NCI-H1694 (cell line): ENCODE results near the gene KRT79.

Source experiments
- DNase-seq: peaks from one replicate; lab custom pipeline; 2025; lab: John Stamatoyannopoulos, UW

The KRT79 gene

DNA sequence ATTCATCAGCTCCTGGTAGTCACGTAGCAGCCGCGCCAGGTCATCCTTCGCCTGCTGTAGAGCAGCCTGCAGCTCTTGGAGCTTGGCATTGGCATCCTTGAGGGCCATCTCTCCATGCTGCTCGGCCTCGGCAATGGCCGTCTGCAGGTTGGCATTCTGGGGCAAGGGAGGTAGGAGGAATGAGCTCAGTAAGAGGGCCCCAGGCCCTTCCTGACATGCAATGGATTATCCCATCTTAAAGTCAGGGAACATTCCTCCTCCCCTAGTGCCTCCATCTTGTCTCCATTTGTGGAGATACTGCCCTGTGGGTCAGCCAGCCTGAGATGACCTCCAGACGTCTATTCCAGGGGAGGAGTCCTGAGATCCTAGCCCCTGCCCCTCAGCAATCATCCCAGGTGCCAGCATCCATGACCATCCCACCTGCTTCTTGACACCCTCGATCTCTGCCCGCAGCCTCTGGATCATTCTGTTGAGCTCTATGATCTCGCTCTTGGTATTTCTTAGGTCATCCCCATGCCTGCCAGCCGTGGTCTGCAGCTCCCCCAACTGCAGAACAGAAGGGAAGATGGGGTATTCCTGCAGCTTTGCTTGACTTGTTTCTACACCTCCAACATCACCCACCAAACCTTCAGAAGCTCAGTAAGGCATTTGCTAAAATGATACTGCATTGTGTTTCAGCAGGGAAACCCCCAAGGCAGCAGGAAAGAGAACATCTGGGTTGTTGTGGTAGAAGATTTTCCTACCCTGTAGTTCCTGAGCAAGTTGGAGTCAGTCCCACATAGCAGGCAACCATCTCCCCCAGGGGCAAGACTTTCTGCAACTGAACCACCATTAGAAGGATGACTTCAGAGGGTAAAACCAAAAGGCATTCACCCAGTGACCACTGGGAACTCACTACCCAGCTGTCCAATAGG is 42.6 kb downstream of the KRT79 start:
- DNase-seq = no peak

DNA sequence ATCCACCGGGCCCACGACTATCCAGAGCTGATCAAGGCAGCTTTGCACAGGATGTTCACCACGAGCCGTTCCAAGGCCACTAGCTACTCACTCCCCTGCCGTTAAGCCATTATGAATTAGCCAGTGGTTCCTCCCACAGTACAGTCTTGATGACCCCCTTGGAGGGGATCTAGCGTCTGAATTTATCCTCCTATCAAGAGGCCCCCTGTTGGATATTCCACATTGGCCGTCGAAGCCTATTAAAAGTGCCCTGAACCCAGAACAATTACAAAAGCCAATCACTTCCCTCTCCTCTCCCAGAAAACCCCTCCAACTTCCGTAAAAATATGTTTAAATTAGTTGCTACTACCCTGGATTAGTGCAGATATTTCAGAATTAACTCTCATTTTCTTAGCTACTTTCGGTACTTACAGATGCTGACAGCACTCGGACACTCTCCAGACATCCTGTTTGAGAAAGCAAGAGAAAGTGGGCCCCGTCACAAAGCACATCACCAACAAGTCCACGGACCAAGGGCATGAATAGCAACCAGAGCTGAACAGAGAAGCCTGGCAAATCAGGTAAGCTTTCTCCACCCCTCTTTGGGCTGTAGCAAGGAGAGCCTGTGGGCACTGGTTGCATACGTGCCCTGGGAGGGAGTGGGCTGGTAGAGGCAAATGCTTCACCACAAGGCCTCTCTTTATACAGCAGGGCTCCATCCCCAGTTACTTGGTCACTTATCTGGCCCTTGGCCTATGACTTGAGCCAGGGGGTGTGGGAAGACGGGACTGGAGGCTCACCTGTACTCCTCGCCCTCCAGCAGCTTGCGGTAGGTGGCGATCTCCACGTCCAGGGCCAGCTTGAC is 43.5 kb downstream of the KRT79 start:
- DNase-seq = no peak

DNA sequence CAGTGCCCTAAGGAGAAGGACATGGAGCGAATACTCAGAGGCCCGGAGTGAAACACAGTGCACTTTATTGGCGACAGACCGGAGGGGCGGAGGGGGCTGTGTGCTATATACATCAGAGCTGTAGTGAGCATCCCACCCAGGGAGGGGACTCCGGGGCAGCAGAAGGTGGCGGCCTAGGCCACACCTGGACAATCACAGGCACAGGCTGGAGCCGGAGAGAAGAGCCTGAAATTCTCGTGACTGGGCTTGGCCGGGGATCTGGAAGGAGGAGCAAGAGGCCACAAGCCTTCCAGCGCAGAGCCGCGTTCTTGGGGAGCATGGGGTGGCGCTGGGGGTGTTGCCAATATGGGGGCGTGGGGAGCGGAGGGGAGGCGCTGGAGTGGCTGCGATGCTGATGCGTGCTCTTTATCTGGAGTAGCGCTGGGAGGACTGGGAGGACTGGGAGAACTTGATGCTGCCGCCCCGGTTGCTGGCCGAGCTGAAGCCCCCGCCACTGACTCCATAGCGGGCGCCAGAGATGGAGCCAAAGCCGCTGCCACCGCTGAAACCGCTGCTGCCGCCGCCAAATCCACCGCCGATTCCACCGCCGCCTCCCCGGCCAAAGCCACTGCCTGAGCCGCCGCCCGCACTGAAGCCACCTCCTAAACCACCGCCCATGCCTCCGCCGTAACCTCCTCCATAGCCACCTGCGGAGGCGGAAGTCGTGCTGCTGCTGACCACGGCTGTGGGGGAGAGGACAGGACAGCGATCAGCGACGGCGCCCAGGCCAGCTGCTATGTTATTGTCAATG is 44.3 kb downstream of the KRT79 start:
- no peak for DNase-seq

DNA sequence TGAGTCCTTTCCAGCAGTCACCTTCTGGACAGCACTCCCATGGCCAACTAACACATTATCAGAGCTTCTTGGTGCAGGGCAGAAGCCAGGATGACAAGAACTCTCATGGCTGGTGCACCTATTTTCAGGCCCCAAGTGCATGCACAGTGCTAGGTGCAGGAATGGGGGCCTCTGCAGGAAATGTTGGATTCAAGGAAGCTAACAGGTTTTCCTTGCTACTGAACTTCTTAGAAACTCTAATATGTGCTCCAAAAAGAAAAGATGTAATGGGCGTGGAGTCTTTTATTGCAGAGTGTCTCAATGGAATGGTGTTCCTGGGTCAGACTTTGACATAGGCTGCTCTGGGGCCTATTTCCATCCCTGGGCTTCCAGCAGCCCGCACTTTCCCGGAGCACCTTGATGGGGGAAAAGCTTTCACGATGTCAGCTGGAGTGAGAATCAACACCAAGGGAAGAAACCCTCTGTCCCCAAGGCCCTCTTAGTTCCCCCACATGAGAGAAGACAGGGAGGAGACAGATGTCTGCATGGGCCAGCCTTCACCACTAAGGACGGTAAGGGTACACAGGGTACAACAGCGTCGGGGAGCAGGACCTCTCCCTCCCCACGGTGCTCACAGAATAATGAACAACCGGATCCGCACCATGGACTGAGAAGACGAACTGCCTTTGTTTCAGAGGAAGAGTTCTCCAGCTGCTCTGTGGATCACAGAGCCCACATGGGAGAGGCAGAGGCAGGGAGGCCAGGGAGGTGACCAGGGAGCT is 45.1 kb downstream of the KRT79 start:
- no peak for DNase-seq

DNA sequence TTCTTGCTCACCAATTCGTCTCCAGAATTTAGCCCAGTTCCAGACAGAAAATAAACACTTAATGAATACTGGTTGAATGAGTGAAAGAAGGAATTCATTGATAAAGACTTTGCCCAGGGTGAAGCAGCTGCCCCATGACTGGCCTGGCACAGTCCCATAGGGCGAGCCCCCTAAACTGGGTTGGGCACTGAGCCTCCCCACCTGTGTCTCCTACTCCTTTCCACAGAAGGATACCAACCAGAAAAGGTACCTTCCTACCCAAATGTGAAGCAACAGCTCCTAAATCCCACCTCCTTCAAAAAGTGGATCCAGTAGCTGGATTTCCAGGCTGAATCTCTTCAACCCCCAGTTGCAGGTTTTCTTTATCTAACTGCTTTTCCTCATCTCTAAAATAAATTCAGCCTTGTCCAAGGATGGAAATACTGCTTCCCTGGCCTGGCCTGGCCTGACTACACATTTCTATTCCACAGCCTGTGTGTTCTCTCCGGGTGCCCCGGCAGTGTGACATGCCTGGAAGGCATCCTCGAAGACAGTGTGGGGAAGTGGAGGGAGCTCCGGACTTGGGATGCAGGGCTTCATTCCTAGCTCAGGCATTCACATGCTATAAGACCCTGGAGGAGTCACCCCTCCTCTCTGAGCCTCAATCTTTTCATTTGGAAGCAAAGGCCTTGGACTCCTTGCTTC is 45.8 kb downstream of the KRT79 start:
- DNase-seq = no peak

DNA sequence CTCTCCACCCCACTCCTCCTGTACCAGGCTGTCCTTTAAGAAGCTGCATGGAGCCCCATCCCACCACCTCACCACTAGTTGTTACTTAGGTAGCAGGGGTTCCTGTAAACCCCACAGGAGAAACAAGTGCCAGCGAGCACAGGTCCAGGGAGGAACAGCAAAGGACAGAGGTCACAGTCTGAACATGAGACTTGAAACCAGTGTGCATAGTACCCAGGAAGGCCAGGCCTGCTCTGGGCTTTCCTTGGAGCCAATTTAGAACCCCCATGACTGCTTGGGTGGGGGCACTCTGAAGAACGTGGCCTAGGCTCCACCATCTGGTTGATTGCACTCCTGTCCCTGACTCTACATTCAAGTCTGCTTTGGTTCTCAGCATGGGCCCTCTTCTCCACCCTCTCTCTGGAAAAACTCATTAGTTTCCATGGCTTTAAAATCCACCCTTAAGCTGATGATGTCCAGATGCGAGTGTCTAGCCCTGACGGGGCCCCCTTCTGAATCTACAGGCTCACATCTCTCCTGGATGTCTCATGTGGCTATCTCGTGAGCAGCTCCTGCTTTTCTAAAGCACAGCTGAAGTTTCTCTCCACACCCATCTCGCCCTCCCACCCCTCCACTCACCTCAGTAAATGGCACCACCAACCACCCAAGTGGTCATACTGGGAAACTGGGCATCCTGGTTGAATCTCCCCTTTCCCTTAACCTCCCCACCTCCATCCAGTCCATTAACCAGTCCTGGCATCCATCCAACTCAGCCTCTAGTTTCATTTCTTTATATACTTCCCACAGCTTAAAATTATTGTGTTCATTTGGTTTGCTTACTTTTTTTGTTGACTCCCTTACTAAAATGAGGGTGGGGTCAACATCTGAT is 46.6 kb downstream of the KRT79 start:
- DNase-seq = no peak

DNA sequence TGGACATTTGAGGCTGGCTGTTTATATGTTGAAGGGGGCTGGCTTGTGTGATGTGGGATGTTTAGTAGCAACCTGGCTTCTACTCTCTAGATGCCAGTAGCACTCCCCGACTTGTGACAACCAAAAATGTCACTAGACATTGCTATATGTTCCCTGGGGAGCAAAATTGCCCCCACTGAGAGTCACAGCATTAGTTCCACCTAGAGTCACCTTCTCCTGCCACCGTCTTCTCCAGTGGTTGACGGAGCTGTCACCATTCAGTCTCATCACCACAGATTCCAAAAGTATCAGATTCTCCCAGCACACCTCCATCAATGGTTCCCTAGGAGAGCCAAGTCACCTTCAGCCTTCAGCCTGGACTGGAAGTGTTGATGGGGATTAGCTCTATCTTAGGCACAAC is 49.2 kb downstream of the KRT79 start:
- no peak for DNase-seq

DNA sequence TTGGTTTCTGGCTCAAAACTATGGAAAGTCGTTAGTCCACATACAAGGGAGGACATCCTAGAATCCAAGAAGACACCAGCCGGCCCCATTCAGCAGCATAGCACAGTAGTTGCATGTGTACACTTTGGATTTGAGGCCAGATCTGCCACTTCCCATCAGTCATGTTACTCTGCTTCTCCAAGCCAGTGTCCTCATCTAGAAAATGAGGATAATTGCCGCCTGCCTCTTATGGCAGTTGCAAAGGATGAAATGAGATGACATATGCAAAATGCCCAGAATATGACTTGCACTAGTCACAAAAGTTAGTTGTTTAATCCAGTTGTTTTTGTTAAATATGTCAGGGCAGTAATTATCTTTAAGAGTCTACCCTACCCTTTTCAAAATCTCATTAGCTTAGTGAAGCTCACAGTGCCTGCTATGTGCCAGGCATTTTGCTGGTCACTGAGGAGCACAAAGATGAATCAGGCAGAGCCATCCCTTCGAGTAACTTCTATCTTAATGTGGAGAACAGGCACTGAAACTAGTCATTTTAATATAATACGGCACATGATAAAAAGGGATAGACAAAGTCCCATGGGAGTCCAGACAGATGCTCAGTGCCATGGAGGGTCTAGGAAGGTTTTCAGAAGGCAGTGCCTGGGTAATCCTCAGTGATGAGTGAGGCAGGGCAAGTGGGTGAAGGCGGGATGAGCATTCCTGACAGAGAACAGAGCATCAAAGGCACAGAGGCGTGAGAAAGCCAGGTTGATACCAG is 50.4 kb downstream of the KRT79 start:
- DNase-seq = no peak

DNA sequence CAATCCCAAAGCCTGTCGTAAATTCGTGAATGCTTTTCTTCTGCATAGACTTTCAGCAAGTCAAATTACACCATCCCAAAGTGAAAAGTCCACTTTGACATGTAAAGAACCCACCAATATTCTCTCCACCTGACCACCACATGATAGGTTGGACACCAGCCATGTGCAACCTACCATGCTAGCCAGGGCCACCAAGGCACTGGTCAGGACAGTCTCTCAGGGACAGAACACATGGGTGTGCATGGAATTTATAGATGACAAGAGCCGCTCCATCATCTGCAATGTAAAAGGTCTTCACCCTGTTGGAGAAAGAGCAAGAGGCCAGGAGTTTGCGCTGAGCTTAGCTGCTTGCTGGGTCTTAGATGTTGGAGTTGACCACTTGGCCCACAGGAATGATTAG is 51.6 kb downstream of the KRT79 start:
- no peak for DNase-seq

DNA sequence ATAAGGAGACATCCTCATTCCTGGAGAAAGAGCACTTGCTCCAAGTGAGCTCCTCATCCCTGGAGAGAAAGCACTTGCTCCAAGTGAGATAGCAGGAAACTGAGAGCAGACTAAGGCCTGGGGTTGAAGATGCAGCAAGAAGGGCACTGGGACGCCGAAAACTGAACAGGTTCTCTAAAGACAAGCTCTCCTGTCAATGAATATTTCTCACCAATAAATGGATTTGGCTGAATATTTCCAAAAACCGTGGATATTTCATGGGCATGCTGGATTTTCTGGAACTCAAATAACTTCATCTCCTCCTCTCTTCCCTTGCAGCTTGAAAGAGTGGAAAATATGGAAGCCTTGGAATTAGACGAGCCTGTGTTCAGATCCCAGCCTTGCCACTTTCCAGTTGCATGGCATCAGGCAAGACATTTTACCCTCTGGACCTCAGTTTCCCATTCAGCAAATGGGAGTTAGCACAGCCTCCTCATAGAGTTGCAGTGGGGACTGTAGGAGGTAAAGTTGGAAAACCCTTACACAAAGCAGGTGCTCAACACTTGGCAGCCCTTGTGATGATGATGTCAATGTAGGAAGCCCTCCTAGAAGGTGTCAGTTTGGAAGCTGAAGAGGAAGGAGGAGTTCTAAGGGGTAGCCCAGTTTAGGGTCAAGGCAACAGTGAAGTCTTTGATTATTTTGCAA is 52.6 kb downstream of the KRT79 start:
- no peak for DNase-seq

DNA sequence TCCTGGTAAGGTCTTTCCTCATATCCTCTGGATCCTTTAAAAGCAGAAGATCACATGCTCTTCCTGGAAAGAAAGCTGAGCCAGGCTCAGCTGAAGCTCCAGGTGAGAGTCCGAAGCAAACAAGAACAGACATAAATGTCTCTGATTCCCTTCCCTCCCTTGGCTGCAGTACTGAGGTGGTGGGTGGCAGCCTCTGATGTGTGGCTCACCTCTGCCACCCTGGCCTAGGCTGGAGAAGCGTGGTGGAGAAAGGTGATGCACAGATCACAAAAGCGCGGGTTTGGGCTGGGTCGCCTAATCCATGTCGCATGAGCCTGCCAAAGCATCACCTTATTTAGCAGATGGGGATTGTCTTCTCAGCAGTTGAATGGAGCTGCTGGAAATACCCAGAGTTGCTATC is 54.2 kb downstream of the KRT79 start:
- DNase-seq = no peak

DNA sequence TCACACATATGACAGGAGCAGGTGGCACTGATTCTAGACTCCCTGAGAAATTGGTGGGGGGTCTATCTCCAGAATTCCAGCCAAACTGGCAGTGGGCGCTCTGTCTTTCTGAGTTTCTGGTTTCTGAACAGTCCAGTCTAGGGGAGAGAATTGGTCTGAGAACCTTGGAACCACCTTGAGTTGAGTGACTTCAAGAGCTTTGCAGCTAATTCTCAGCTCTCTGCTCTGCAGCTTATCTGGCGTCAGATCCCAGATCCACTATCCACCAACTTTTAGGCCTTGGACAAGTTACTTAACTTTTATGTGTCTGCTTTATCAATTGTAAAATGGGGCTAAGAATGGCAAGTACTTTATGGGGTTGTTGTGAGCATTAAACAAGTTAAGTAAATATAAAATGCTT is 55.3 kb downstream of the KRT79 start:
- no peak for DNase-seq

DNA sequence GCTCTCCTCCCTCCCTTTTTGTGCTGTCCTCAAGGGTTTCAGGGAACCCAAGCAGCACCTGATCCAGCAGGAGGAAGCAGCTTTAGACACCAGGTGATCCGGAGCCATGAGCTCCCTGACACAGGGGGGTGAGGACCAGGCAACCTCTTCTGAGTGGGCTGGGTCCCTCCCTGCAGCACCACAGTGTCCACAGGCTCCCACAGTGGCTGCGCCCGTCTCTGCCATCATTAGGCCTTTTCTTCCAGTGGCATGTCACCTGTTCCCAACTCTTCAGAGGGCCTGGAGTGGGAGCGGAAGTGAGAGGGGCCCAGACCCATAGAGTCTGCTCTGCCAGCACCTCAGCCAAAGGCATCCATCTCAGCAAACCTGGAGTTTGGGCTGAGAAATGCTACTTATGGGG is 56.5 kb downstream of the KRT79 start:
- no peak for DNase-seq

DNA sequence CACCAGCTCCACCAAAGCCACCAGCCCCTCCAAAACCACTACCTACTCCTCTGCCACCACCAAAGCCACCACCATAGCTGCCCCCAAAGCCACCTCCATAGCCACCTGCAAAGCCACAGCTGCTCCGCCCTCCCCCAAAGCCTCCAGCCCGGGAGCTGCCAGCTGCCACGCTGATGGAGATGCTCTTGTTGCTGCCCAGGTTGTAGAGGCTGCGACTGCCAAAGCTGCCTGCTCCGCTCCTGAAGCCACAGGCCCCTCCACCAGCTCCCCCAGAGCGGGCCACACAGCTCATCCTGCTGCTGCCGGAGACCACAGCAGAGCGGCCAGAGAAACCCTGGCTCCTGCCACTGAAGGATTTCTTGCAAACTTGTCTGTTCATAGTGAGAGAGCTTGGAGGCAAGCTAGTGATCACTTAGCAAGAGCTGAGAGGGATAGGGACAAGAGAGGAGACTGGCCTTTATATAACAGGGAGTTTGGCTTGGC is 57.2 kb downstream of the KRT79 start, which contains the start of gene KRT76:
KRT76 (minus strand) TSS at position 433 of the 483 bp plus-strand sequence; CDS start at position 379, 54 bp downstream.
- no peak for DNase-seq

DNA sequence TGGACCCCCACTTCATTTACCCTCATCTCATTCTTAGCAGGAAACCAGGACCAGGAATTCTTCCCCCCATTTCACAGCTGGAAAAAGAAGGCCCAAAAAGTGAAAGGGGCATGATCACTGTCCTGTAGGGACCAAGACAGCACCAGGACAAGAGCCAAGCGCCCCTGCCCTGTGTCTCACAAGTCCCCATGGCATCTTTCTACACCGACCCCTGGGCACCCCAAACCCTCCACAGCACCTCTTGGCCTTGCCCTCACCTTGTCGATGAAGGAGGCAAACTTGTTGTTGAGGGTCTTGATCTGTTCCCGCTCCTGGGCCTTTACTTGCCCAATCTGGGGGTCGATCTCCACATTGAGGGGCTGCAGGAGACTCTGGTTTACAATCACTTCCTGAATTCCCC is 57.7 kb downstream of the KRT79 start:
- no peak for DNase-seq

DNA sequence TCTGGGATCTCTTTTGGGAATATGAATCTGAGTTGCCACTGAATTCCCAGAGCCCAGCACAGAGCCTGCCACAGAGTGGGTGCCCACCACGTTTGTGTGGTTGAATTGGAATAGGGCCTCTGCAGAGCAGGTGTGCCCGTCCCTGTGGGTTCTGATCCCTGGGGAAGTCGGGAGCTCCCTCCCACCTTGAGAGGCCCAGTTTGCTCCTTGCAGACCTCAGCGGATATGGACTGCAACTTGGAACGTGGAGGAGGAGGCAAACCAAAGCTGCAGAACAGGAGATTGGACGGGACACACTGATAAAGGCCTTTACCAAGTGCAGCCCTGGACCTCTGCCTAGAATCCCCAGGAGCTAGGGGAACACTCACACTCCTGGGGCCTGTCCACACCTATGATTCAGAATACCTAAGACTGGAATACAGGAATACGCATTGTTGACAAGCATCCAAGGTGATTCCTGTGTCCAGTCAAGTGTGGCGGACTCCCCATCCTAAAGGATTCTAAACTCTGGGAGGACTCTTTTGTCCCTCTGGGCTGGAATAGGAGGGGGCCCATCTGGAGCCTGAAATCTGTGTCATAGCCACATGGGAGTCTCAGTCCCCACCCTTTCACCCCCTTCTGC is 59.4 kb downstream of the KRT79 start:
- no peak for DNase-seq

DNA sequence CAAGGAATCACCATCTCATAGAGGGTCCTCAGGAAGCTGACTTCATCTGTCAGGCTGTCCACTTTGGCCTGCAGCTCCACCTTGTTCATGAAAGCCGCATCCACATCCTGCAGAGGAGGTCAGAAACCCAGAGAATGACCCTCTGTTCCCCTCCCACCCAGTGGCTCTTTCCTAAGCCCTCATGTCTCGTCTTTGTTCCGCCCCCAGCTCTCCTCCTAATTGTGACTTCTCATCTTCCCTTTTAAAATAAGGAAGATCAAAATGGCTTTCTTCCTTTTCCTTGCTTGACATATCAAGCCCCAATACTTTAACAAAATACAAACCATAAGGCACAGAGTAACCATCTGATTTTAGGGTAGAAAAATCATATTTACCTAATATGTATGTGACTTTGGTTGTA is 61.3 kb downstream of the KRT79 start:
- DNase-seq = no peak

DNA sequence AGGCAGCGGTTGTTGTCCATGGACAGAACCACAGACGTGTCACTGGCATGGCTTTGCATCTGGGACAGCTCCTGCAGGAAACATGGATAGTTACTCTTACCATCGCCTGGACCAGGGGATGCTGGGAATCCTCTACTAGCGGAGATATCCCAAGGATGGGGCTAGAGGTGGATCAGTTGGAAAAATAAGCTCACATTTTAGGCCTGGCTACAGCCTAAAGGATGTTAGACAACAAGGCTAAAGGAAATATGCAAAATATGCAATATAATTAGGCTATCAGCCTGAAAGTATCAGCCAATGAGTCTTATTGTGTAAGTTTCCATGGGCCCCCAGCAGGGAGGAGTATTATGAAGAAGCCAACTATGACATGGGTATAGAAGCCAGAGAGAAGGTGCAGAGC is 61.9 kb downstream of the KRT79 start:
- no peak for DNase-seq
